HFFc6 (cell line): Measurements from ENCODE around the gene PDE8B. TPM values are rescaled to one million over a fixed set of nuclear protein-coding genes. Genes with fewer than 3 reads are reported as not detected.

Experiments
- DNase-seq: peaks from one replicate; pipeline ENCODE4 v3.0.0-alpha.2; 2018
- H3K27ac Mint-ChIP-seq: 2 replicates; pipeline ENCODE4 v1.8.0; 2020; ENCODE audit warnings: mild to moderate bottlenecking, mixed read lengths
- H3K27me3 Mint-ChIP-seq: 2 replicates; pipeline ENCODE4 v1.8.0; 2021; ENCODE audit warnings: mild to moderate bottlenecking, moderate library complexity, mixed read lengths; ENCODE audit not compliant: insufficient read depth
- H3K36me3 Mint-ChIP-seq: 2 replicates; pipeline ENCODE4 v1.8.0; 2021; ENCODE audit warnings: low read depth, mixed read lengths
- H3K4me1 Mint-ChIP-seq: 2 replicates; pipeline ENCODE4 v1.8.0; 2020; ENCODE audit warnings: low read depth, mixed read lengths
- H3K4me3 Mint-ChIP-seq: 2 replicates; pipeline ENCODE4 v1.8.0; 2020; ENCODE audit warnings: mild to moderate bottlenecking, moderate library complexity, mixed read lengths
- H3K9me3 Mint-ChIP-seq: 2 replicates; pipeline ENCODE4 v1.8.0; 2020; ENCODE audit warnings: mild to moderate bottlenecking, mixed read lengths
- CTCF ChIP-seq: fragments of 200-600 bp; sonication (generic); IDR thresholded peaks from 2 replicates; pipeline ENCODE4 v1.5.0; 2021; ENCODE audit warnings: antibody characterized with exemption, mild to moderate bottlenecking
- total RNA-seq, 6 experiments: library from RNA; stranded (reverse); fragmentation: NEBNext Ultra II Directional; extraction: Animal tissue kit (Norgen Biotek cat#: 25700); gene quantifications; 2 replicates in 1 of 6; 3 replicates in 5 of 6; pipeline ENCODE4 v1.2.3, GENCODE V29; 2021

PDE8B gene
- total RNA-seq, 6 experiments from 2014 or later: 0.14 TPM; not detected in 5

GRCh38 chr5:77322406-77322805 lies 111.9 kb downstream of the PDE8B start:
- Mint-ChIP-seq H3K4me1 (peaks cover 9% of the 10 kb centered on the region), H3K27ac (no peak overlapping the region), H3K27me3 (peaks cover 2% of the 10 kb centered on the region; the same call in 1 of the 2 replicates), H3K9me3 (no peaks in the 10 kb centered on the region), H3K4me3 (no peak overlapping the region), H3K36me3 (no peaks in the 10 kb centered on the region)
- no peak for DNase-seq
- TF ChIP-seq CTCF: no peak

- Mint-ChIP-seq H3K4me1 (no peaks in the 10 kb centered on the region; the same call in 1 of the 2 replicates), H3K4me3 (no peak overlapping the region)
Measured at GRCh38 chr5:77325921-77326541, 115.6 kb downstream of the PDE8B start.

GRCh38 chr5:77326986-77327734 lies 116.7 kb downstream of the PDE8B start:
- no peaks in the 10 kb centered on the region for H3K36me3 Mint-ChIP-seq
- TF ChIP-seq CTCF: no peak
- DNase-seq: no peak
- H3K27me3 Mint-ChIP-seq: peaks cover 14% of the 10 kb centered on the region
- no peaks in the 10 kb centered on the region; the same call in 1 of the 2 replicates for H3K4me1 Mint-ChIP-seq
- H3K9me3 Mint-ChIP-seq: no peaks in the 10 kb centered on the region
- no peak overlapping the region for H3K27ac Mint-ChIP-seq
- H3K4me3 Mint-ChIP-seq: no peak overlapping the region

More at GRCh38 chr5:77325921-77326541, 115.6 kb downstream of the PDE8B start:
- peaks cover 16% of the 10 kb centered on the region for H3K27me3 Mint-ChIP-seq
- no peaks in the 10 kb centered on the region for H3K36me3 Mint-ChIP-seq
- no peaks in the 10 kb centered on the region for H3K9me3 Mint-ChIP-seq
- H3K27ac Mint-ChIP-seq: no peak overlapping the region
- TF ChIP-seq CTCF: no peak
- DNase-seq: no peak

- no peak overlapping the region for H3K4me3 Mint-ChIP-seq
- peaks cover 21% of the 10 kb centered on the region for H3K27me3 Mint-ChIP-seq
- H3K4me1 Mint-ChIP-seq: no peaks in the 10 kb centered on the region; the same call in 1 of the 2 replicates
- DNase-seq: no peak
- no peaks in the 10 kb centered on the region for H3K9me3 Mint-ChIP-seq
- TF ChIP-seq CTCF: no peak
- H3K27ac Mint-ChIP-seq: no peak overlapping the region
- no peaks in the 10 kb centered on the region for H3K36me3 Mint-ChIP-seq
Measured at GRCh38 chr5:77328930-77329647, 118.6 kb downstream of the PDE8B start.

GRCh38 chr5:77329664-77330430 lies 119.4 kb downstream of the PDE8B start:
- H3K9me3 Mint-ChIP-seq: no peaks in the 10 kb centered on the region
- peaks cover 21% of the 10 kb centered on the region for H3K27me3 Mint-ChIP-seq
- H3K4me3 Mint-ChIP-seq: no peak overlapping the region
- H3K36me3 Mint-ChIP-seq: no peaks in the 10 kb centered on the region
- no peak overlapping the region for H3K27ac Mint-ChIP-seq
- H3K4me1 Mint-ChIP-seq: no peaks in the 10 kb centered on the region; the same call in 1 of the 2 replicates
- TF ChIP-seq CTCF: no peak
- no peak for DNase-seq
